ENCODE data around the gene RTL10.

DNA sequence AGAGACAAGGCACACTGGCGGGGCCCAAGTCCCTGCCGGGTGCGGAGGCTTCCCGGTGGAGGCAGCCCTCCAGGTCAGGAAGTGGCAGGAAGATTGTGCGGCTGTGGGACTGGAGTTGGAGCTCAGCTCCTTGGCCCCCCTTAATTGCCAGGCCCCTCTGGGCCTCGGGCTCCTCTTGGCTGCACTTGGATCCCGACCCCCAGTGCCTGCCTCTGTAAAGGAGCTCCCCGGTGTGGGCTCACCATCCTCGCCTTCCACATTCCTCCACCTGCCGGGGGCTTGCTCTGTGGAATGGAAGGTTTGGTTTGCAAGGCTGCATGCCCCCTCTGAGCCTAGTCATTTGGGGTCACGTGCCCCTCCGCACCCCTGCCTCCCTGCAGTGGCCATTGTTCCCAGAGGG, 48.8 kb upstream of the RTL10 start:
- TF ChIP-seq, protein P1, sequence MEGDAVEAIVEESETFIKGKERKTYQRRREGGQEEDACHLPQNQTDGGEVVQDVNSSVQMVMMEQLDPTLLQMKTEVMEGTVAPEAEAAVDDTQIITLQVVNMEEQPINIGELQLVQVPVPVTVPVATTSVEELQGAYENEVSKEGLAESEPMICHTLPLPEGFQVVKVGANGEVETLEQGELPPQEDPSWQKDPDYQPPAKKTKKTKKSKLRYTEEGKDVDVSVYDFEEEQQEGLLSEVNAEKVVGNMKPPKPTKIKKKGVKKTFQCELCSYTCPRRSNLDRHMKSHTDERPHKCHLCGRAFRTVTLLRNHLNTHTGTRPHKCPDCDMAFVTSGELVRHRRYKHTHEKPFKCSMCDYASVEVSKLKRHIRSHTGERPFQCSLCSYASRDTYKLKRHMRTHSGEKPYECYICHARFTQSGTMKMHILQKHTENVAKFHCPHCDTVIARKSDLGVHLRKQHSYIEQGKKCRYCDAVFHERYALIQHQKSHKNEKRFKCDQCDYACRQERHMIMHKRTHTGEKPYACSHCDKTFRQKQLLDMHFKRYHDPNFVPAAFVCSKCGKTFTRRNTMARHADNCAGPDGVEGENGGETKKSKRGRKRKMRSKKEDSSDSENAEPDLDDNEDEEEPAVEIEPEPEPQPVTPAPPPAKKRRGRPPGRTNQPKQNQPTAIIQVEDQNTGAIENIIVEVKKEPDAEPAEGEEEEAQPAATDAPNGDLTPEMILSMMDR (IDR thresholded peaks at IDR 0.05) = no peak
- TF ChIP-seq FOXJ3 (CRISPR knock-in tag; IDR thresholded peaks at IDR 0.05; ENCODE audit: borderline replicate concordance) = no peak
- TF ChIP-seq, protein P2, sequence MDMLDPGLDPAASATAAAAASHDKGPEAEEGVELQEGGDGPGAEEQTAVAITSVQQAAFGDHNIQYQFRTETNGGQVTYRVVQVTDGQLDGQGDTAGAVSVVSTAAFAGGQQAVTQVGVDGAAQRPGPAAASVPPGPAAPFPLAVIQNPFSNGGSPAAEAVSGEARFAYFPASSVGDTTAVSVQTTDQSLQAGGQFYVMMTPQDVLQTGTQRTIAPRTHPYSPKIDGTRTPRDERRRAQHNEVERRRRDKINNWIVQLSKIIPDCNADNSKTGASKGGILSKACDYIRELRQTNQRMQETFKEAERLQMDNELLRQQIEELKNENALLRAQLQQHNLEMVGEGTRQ (CRISPR knock-in tag; IDR thresholded peaks at IDR 0.05) = no peak
- no peak for TF ChIP-seq KAT7 (CRISPR knock-in tag; IDR thresholded peaks at IDR 0.05; ENCODE audit: borderline replicate concordance)
- TF ChIP-seq ATF2 (CRISPR knock-in tag; IDR thresholded peaks at IDR 0.05; ENCODE audit: borderline replicate concordance, low read depth) = no peak
- no peak for TF ChIP-seq ARID4B (CRISPR knock-in tag; IDR thresholded peaks at IDR 0.05; ENCODE audit: borderline replicate concordance)
- no peak for TF ChIP-seq NFYB (CRISPR knock-in tag; conservative IDR thresholded peaks at IDR 0.05; ENCODE audit: low read depth)
- TF ChIP-seq ZNF416 (CRISPR knock-in tag; IDR thresholded peaks at IDR 0.05) = no peak
- no peak for TF ChIP-seq ZNF423 (CRISPR knock-in tag; IDR thresholded peaks at IDR 0.05)
- TF ChIP-seq TCF7 (CRISPR knock-in tag; IDR thresholded peaks at IDR 0.05; ENCODE audit: low read depth) = no peak
